Measurements from ENCODE around the gene SKA1.

Gene SKA1

GRCh38 chr18:50441501-50441900 is 66.7 kb downstream of the SKA1 start:
- H3K9ac ChIP-seq (ENCODE audit: low read length) = no peak overlapping the region
- H3K27me3 ChIP-seq (ENCODE audit: control insufficient read depth, insufficient read depth, low read length) = no peaks in the 10 kb centered on the region
- H3K4me3 ChIP-seq (ENCODE audit: low read length) = no peak overlapping the region
- H3K36me3 ChIP-seq (ENCODE audit: control insufficient read depth, insufficient read depth, low read length) = no peaks in the 10 kb centered on the region
- H3K4me1 ChIP-seq (ENCODE audit: control insufficient read depth, insufficient read depth, low read length) = no peaks in the 10 kb centered on the region
- H3K9me3 ChIP-seq (ENCODE audit: control insufficient read depth, low read length) = no peaks in the 10 kb centered on the region
